H1 (cell line): ENCODE measurements around the gene TSR1.

Experiments
- PHF8 ChIP-seq: fragments of 200-600 bp; sonication (generic); conservative IDR thresholded peaks from 2 replicates; pipeline ENCODE4 v1.7.1; 2012; ENCODE audit warnings: low read depth, mild to moderate bottlenecking, inconsistent platforms, low read length, moderate library complexity
- POLR2A ChIP-seq, 2 experiments: IDR thresholded peaks; 1 replicate in 1 of 2; 2 replicates in 1 of 2; pipeline ENCODE4 v1.6.1; 2011; ENCODE audit warnings: low read depth in 2 of 2, low read length in 2 of 2, mild to moderate bottlenecking in 2 of 2; ENCODE audit errors: control extremely low read depth in 1 of 2
- POLR2AphosphoS5 ChIP-seq: IDR thresholded peaks from 2 replicates; pipeline ENCODE4 v1.6.1; 2011; ENCODE audit warnings: low read depth, low read length
- TF ChIP-seq, protein P1 (sequence below), 3 experiments: IDR thresholded peaks; 1 replicate in 2 of 3; 2 replicates in 1 of 3; pipeline versions ENCODE4 v1.5.1 to v1.6.1; 2011; ENCODE audit warnings: low read length in 3 of 3, mild to moderate bottlenecking in 3 of 3, inconsistent platforms in 2 of 3, low read depth in 1 of 3, moderate library complexity in 1 of 3; ENCODE audit not compliant: insufficient read depth in 1 of 3; ENCODE audit errors: control extremely low read depth in 1 of 3

DNA sequence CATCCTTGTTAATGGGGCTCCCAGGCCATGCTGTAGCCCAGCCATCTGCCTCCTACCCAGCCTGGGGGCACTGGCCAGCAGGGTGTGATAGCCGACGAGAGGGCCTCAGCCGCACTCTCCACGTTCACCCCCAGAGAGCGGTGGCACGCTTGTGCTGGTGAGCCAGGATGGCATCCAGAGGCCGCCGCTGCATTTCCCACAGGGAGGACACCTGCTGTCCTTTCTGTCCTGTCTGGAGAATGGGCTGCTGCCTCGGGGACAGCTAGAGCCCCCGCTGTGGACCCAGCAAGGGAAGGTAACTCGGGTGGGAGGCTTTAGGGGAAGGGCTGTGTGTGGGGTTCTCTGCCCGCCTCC, 28.5 kb upstream of the TSR1 start:
- TF ChIP-seq, protein P1, sequence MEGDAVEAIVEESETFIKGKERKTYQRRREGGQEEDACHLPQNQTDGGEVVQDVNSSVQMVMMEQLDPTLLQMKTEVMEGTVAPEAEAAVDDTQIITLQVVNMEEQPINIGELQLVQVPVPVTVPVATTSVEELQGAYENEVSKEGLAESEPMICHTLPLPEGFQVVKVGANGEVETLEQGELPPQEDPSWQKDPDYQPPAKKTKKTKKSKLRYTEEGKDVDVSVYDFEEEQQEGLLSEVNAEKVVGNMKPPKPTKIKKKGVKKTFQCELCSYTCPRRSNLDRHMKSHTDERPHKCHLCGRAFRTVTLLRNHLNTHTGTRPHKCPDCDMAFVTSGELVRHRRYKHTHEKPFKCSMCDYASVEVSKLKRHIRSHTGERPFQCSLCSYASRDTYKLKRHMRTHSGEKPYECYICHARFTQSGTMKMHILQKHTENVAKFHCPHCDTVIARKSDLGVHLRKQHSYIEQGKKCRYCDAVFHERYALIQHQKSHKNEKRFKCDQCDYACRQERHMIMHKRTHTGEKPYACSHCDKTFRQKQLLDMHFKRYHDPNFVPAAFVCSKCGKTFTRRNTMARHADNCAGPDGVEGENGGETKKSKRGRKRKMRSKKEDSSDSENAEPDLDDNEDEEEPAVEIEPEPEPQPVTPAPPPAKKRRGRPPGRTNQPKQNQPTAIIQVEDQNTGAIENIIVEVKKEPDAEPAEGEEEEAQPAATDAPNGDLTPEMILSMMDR (IDR thresholded peaks at IDR 0.05; ENCODE audit: control extremely low read depth in 1 of 3, insufficient read depth in 1 of 3, low read depth in 1 of 3, low read length in 3 of 3) = no peak
- TF ChIP-seq PHF8 (no peak), POLR2AphosphoS5 (no peak), POLR2A (IDR thresholded peaks at IDR 0.05; ENCODE audit: control extremely low read depth in 1 of 2, low read depth in 2 of 2, low read length in 2 of 2) (no peak)
